Motor neuron (in vitro differentiated cells): ENCODE data around the gene FGD5. TPM values are rescaled to one million over a fixed set of nuclear protein-coding genes. Genes with fewer than 3 reads are reported as not detected.

Experiments used
- ATAC-seq, 8 experiments: fragments of 200-7000 bp; cut with Tn5 transposase; replicated peaks in 6 of 8; 2 replicates each; pipeline ENCODE4 v1.8.0; 2021; ENCODE audit warnings: mild to moderate bottlenecking in 8 of 8, moderate library complexity in 8 of 8
- H3K27ac ChIP-seq, 2 donors: fragments of 250-450 bp; sonication (Bioruptor Pico); 2 replicates each; pipeline ENCODE4 v1.9.0; 2021; ENCODE audit warnings: antibody characterized with exemption in 2 of 2, mild to moderate bottlenecking in 2 of 2, moderate library complexity in 1 of 2
- H3K4me1 ChIP-seq, 2 donors: fragments of 250-450 bp; sonication (Bioruptor Pico); replicated peaks in 1 of 2; 2 replicates each; pipeline ENCODE4 v1.6.1; 2021; ENCODE audit warnings: antibody characterized with exemption in 2 of 2, mild to moderate bottlenecking in 2 of 2, moderate library complexity in 1 of 2
- H3K4me3 ChIP-seq, 5 donors: fragments of 250-450 bp; sonication (Bioruptor Pico); 2 replicates each; pipeline ENCODE4 v1.9.0; 2021; ENCODE audit warnings: antibody characterized with exemption in 5 of 5, mild to moderate bottlenecking in 5 of 5, moderate library complexity in 4 of 5
- WGBS, 10 experiments: fragments of 450-650 bp; shearing (Covaris generic); methylation state at CpG; one replicate each; pipeline ENCODE4 v1.0.0; 2022; 5-methylcytosine and 5-hydroxymethylcytosine counted together
- in situ Hi-C, 9 experiments: fragments of 400-800 bp; cut with MboI; loops; one replicate each; pipeline ENCODE4 v1.15.0; 2021; ENCODE audit warnings: low sequenced_read_pairs in 9 of 9, low pct_unique_long_range_greater_than_20kb in 2 of 9; ENCODE audit not compliant: unreplicated experiment in 9 of 9
- total RNA-seq, 8 experiments: library from RNA; unstranded; fragments of 300-600 nt; gene quantifications; 2 replicates each; pipeline versions ENCODE4 v1.2.3 to v1.2.4, GENCODE V29; 2022

Gene FGD5
- total RNA-seq, 8 experiments from 2014 or later = 0.73 to 114 (median 4.0) TPM

DNA sequence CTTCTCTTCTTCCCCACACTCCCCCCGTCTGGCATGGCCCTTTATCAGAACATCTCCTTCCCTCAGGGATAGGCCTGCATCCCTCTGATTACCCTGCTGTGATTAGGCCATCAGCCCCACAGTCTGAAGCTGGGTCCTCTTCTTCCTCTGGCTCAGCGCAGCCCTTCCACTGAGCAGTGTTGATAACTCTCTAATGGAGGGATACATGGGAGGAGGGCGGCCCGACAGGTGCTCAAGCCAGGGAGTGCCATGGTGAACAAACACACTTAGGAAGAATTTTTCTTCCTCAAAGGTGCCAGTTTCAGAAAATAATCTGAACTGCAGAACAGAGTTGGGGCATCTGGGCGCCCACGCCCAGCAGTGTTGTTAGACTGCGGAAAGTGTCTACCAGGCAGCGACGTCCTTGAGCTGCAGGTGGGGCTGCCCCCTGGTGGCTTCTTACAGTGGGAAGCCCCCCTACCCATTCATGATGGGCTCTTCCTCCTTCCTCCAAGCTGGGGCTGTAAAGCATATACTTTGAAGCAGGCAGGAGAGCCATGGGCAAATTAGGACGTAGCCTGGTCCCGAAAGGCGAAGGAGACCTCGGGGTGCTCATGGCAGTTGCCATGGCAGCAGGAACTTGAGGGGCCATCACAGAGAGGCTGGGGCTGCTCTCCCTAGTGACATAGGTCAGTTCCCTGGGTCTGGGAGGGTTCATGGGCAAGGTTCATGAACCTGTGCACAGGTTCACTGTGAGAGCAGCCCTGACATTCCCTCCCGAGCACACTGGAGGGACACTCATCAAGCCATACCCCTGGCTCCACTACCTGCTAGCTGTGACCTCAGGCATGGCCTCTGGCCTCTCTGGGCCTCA, 95.4 kb downstream of the FGD5 start:
- H3K4me1 ChIP-seq = no peaks in the 10 kb centered on the region
- in situ Hi-C loops = loop anchor here (10.0 to 25.0 kb wide), 5 partner anchors 119 to 427 kb away; partner anchors contain the start of gene CCDC174 (in 3 of the 9)
- H3K27ac ChIP-seq = no peak overlapping the region
- peak in 1 of 8 experiments; percentile 37 for ATAC-seq
- H3K4me3 ChIP-seq = no peak overlapping the region
- 78 to 100% (median 83%) methylated on average over 1 to 8 of the region's 14 CpGs; no CpG with 5 or more reads in 3 of the 10 experiments for WGBS, 10 experiments

DNA sequence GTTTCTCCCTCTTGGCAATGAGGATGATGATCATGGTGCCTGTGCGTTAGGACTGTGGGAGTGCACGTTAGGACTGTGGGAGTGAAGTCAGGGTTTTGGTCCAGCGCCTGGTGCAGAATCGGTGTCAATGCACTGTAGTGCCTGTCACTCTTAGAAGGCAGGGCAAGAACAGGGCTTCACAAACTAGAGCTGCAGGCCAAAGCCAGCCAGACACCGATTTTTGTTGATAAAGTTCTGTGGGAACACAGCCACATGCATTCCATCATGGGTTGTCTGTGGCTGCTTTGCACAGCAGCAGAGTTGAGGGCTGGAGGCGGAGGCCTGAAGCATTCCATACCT, 96.0 kb downstream of the FGD5 start:
- no peak for ATAC-seq
- H3K27ac ChIP-seq = no peak overlapping the region
- in situ Hi-C loops = loop anchor here (10.0 to 25.0 kb wide), 5 partner anchors 120 to 427 kb away; partner anchors contain the start of gene CCDC174 (in 3 of the 9)
- 80 to 100% (median 90%) methylated on average over 1 to 4 of the region's 6 CpGs; no CpG with 5 or more reads in 6 of the 10 experiments for WGBS, 10 experiments
- H3K4me1 ChIP-seq = no peaks in the 10 kb centered on the region
- H3K4me3 ChIP-seq = no peak overlapping the region

DNA sequence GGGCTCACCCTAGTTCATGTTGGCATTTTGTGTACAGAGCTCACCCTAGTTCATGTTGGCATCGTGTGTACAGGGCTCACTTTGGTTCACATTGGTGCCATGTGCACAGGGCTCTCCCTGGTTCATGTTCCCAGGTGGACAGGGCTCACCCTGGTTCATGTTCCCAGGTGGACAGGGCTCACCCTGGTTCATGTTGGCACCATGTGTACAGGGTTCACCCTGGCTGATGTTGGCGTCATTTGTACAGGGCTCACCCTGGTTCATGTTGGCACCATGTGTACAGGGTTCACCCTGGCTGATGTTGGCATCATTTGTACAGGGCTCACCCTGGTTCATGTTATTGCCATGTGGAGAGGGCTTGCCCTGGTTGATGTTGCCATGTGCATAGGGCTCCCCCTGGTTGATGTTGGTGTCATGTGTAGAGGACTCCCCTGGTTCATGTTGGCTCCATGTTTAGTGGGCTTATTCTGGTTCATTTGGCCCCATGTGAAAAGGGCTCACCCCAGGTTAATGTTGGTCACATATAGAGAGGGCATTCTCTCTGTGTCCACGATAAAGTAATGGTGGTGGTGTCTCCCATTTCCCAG, 97.0 kb downstream of the FGD5 start:
- 38 to 100% (median 88%) methylated on average over 1 to 3 of the region's 3 CpGs; no CpG with 5 or more reads in 5 of the 10 experiments for WGBS, 10 experiments
- Histone ChIP-seq H3K4me1 (no peaks in the 10 kb centered on the region), H3K4me3 (no peak overlapping the region), H3K27ac (no peak overlapping the region)
- in situ Hi-C loops = loop anchor here (10.0 to 25.0 kb wide), 5 partner anchors 121 to 428 kb away; partner anchors contain the start of gene CCDC174 (in 3 of the 9)
- peak in 4 of 8 experiments; percentile 29 to 52 (median 40) for ATAC-seq

DNA sequence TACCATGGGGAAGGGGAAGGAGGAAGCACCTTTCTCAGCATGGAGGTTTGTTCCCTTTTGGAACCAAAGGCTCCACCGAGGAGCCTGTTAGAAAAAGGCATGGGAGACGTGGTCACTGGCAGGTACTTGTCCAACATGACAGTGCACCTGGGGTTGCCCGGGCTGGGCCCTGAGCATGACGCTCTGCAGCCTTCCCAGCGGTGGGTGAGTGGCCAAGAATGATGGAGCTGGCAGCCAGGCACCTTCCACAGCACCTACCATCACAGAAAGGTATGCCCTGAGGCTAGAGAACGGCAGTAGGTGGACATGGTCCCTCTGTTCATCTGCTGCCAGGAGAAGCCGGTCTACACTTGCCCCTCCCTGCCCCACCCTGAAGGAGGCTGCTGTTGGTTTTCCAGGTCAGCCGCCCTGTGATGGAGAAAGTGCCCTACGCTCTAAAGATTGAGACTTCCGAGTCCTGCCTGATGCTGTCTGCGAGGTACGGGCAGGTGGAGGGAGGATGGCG, 99.6 kb downstream of the FGD5 start:
- in situ Hi-C loops = loop anchor here (10.0 to 25.0 kb wide), 5 partner anchors 124 to 431 kb away; partner anchors contain the start of gene CCDC174 (in 3 of the 9)
- ATAC-seq = no peak
- no peak overlapping the region for H3K27ac ChIP-seq
- no peak overlapping the region for H3K4me3 ChIP-seq
- 73 to 100% (median 84%) methylated on average over 1 to 5 of the region's 13 CpGs; no CpG with 5 or more reads in 7 of the 10 experiments for WGBS, 10 experiments
- H3K4me1 ChIP-seq = no peaks in the 10 kb centered on the region

DNA sequence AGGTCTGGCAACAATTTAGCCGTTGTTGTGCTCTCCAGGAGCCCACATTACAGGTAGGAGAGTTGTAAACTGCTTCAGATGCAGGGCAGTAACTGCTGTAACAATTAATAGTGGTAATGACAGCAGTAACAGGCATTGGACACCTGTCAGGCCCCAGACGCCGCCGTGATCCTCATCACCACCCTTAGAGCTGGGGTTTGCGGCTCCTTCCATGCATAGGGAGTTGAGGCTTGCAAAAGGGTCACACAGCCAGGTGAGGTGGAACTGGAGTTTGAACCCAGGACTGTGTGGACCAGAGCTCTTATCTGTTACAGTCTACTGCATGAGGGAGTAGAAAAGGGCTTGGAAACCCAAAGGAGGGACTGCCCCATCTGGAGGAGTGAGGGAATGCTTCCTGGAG, 101.8 kb downstream of the FGD5 start:
- peak in 4 of 8 experiments; percentile 5 to 40 (median 9) for ATAC-seq
- H3K27ac ChIP-seq = no peak overlapping the region
- 80 to 91% methylated on average over 1 to 5 of the region's 5 CpGs; no CpG with 5 or more reads in 8 of the 10 experiments for WGBS, 10 experiments
- no peaks in the 10 kb centered on the region for H3K4me1 ChIP-seq
- H3K4me3 ChIP-seq = no peak overlapping the region
- in situ Hi-C loops = loop anchor here in 8 of 9 experiments (10.0 to 25.0 kb wide), 6 partner anchors 133 to 433 kb away; partner anchors contain the start of genes C3orf20 (in 3 of the 8) and CCDC174 (in 3 of the 8)

DNA sequence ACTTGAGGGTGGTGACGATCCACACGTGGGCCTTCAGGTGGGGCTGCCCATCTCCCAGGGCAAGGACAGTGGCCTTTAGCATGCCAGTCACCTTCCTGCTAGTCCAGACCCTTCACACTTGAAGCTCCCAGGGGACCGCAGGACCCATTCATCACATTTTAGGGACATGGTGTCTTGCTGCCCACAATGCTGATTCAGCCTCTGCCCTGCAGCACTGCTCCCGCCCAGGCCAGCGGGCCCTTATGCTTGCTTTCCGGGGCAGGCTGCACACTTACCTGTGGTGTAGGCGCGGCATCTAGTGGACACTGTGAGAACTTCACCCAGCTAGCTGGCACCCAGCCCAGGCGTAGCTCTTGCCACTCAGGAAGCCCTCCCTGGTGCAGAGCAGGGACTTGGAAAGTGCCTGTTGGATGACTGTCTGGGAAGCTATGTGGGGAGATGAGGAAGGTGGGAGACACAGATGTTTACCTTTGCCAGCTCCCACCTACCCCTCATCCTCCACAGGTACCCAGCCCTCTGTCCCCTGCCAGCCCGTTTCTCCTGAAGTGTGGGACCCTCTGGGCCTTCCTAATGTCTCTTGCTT, 102.4 kb downstream of the FGD5 start:
- in situ Hi-C loops = loop anchor here in 8 of 9 experiments (10.0 to 25.0 kb wide), 6 partner anchors 134 to 434 kb away; partner anchors contain the start of genes C3orf20 (in 3 of the 8) and CCDC174 (in 3 of the 8)
- H3K4me3 ChIP-seq = no peak overlapping the region
- no peaks in the 10 kb centered on the region for H3K4me1 ChIP-seq
- peak; percentile 71 to 95 (median 93) for ATAC-seq
- no peak overlapping the region for H3K27ac ChIP-seq
- 0% methylated on average over 1 of the region's 10 CpGs; no CpG with 5 or more reads in 9 of the 10 experiments for WGBS, 10 experiments

DNA sequence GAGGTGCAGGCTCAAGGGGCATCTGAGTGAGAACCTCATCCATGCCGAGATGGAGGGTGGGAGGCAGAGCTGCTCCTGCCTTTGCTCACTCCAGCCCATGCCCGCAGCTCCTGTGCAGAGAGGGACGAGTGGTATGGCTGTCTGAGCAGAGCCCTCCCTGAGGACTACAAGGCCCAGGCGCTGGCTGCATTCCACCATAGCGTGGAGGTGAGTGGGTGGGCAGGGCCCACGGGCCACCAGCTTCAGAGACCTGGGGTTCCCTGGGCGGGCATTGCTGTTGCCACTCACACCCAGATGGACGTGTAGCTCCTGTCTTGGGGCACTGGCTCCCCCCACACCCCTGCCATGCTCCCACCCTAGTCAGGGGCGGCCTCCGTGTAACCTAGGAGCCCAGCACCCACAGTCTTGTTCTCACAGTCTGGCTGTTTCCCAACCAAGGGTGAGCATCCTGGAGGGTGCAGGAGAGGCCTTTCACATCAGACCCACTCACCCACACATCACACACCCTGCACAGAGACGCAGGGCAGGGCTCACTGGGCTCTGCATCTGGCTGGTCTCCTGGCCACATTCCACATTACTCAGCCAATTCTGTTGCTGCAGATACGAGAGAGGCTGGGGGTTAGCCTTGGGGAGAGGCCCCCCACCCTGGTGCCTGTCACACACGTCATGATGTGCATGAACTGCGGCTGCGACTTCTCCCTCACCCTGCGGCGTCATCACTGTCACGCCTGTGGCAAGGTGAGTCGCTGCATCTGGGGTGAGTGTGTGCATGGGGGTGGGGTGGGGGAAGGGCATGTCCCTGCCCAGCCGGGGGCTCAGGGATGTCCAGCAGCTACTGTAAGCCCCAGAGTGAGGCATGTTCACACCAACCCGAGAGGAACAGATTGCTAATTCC, 103.3 kb downstream of the FGD5 start:
- Histone ChIP-seq H3K27ac (no peak overlapping the region), H3K4me3 (no peak overlapping the region), H3K4me1 (no peaks in the 10 kb centered on the region)
- in situ Hi-C loops = loop anchor here in 8 of 9 experiments (10.0 to 25.0 kb wide), 6 partner anchors 135 to 435 kb away; partner anchors contain the start of genes C3orf20 (in 3 of the 8) and CCDC174 (in 3 of the 8)
- no peak for ATAC-seq
- WGBS, 10 experiments = 20% methylated on average over 1 of the region's 21 CpGs; no CpG with 5 or more reads in 9 of the 10 experiments

DNA sequence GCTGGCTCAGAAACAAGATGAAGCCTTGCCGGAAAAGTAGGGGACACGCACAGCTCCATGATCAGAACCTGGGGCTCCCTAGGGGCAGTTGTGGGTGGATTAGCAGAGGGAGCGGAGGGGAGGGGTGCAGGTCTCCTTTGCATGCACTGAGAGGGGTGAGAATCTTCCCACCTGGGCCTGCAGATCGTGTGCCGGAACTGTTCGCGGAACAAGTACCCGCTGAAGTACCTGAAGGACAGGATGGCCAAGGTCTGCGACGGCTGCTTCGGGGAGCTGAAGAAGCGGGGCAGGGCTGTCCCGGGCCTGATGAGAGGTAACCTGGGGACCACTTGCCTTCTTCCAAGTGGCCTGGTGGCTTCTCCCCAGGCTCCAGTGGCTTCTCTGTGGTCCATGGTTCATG, 104.1 kb downstream of the FGD5 start:
- WGBS, 10 experiments = 85 to 100% (median 90%) methylated on average over 2 to 4 of the region's 13 CpGs; no CpG with 5 or more reads in 7 of the 10 experiments
- no peaks in the 10 kb centered on the region for H3K4me1 ChIP-seq
- H3K27ac ChIP-seq = no peak overlapping the region
- ATAC-seq = no peak
- no peak overlapping the region for H3K4me3 ChIP-seq
- in situ Hi-C loops = loop anchor here in 8 of 9 experiments (10.0 to 25.0 kb wide), 6 partner anchors 136 to 436 kb away; partner anchors contain the start of genes C3orf20 (in 3 of the 8) and CCDC174 (in 3 of the 8)

DNA sequence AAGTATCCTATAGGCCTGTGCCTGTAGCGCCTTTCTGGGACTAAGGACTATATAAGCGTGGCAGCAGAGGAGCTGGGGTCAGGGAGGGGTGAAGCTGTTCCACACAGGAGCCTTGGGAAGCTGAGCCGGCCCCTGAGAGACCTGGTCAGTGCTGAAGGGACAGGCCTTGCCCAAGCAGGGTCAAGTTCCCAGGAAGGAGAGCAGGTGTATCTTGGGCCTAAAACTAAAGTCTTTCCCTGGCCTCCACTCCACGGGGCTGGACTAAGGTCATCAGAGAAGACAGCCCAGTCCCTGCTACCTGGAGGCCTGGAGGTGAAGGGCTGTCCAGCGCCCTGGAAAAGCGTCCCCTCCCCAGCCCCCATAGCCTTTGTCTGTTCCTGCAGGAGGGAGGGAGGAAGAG, 104.7 kb downstream of the FGD5 start:
- WGBS, 10 experiments = 61 to 100% (median 81%) methylated on average over 1 to 3 of the region's 6 CpGs; no CpG with 5 or more reads in 4 of the 10 experiments
- no peak for ATAC-seq
- in situ Hi-C loops = loop anchor here in 8 of 9 experiments (10.0 to 25.0 kb wide), 6 partner anchors 136 to 436 kb away; partner anchors contain the start of genes C3orf20 (in 3 of the 8) and CCDC174 (in 3 of the 8)
- H3K4me1 ChIP-seq = no peaks in the 10 kb centered on the region
- no peak overlapping the region for H3K4me3 ChIP-seq
- no peak overlapping the region for H3K27ac ChIP-seq

DNA sequence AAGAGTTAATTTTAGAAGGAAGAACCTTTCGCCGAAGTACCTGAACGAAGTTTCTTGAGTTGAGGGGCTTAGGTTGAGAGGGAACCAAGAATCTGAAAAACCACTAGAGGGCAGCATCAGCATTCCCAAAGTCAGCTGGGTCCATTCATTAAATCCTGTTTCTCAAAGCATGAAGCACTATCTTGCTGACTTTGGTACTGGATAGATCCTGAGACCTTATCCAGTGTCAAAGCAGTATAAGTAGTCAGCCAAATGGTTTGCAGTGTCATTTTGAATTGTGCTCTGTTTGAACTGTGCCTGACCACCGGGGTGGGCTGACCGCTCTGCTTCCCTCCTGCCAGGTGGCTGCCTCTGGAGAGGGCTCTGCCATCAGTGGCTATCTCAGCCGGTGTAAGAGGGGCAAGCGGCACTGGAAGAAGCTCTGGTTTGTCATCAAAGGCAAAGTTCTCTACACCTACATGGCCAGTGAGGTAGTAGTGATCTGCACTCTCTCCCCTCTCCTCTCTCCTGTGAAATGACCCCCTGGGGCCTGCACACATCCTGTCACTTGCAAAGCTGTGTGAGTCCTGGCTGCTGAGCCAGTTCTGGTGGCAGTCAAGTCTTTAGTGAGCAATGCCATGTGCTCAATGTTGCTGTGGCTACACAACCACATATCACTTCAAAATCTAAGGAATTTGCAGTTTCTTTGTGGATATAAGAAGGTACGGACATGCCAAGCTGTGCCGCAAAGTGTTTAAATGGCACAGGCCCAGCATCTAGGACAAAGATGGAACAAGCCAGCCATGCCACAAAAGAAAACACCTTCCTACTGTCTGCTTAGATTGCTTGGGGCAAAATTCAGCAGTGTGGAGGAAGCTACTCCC, 107.2 kb downstream of the FGD5 start:
- Histone ChIP-seq H3K4me1 (no peaks in the 10 kb centered on the region), H3K4me3 (no peak overlapping the region), H3K27ac (no peak overlapping the region)
- in situ Hi-C loops = loop anchor here in 4 of 9 experiments (10.0 kb wide), 2 partner anchors 251 to 261 kb away; partner anchors contain the start of gene C3orf20 (in 3 of the 4)
- peak; percentile 6 to 73 (median 64) for ATAC-seq
- 33 to 100% (median 72%) methylated on average over 1 to 7 of the region's 9 CpGs; no CpG with 5 or more reads in 1 of the 10 experiments for WGBS, 10 experiments
